G401 (cell line): Measurements from ENCODE around the gene NCBP2. TPM values are rescaled to one million over a fixed set of nuclear protein-coding genes. Genes with fewer than 3 reads are reported as not detected.

Experiments used
- DNase-seq: peaks from one replicate; pipeline ENCODE4 v3.0.0-alpha.2; 2015; ENCODE audit warnings: low spot score
- in situ Hi-C: cut with HindIII; loops from 2 replicates; pipeline ENCODE4 v1.10.0; 2016; ENCODE audit warnings: low sequenced_read_pairs, mixed read lengths
- total RNA-seq: library from RNA; depleted of rRNA; stranded (reverse); fragments of >200 nt; shearing (Covaris generic); gene quantifications from 2 replicates; pipeline ENCODE4 v1.2.3, GENCODE V29; 2014; rRNA removed

The NCBP2 gene
- total RNA-seq, 1 experiment from 2014 or later, result 33.1 TPM

GRCh38 chr3:196894557-196895295 lies 47.6 kb downstream of the NCBP2 start:
- in situ Hi-C loops, result no loop called here
- DNase-seq, result no peak

GRCh38 chr3:196889844-196890708 lies 52.3 kb downstream of the NCBP2 start:
- in situ Hi-C loops, result no loop called here

DNA sequence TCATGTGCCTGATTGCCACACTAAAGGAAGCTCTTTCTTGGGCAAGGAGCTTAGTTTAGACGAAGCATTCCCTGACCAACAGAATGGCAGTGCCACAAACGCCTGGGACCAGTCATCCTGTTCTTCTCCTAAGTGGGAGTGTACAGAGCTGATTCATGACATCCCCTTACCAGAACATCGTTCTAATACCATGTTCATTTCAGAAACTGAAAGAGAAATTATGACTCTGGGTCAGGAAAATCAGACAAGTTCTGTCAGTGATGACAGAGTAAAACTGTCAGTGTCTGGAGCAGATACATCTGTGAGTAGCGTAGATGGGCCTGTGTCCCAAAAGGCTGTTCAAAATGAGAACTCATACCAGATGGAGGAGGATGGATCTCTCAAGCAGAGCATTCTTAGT lies 56.2 kb downstream of the NCBP2 start:
- in situ Hi-C loops, result no loop called here
- DNase-seq, result no peak

More at GRCh38 chr3:196889844-196890708, 52.3 kb downstream of the NCBP2 start:
- peak; percentile 7 for DNase-seq

Other genes starting within 250 kb of the NCBP2 start
- gene CEP19, start 230.3 kb downstream of the NCBP2 start, total RNA-seq, result 4.4 and 8.7 TPM in 2 replicates
- gene PIGX, start 230.2 kb downstream of the NCBP2 start, total RNA-seq, result 21.7 and 22.0 TPM in 2 replicates
- 33.5 and 37.6 TPM in 2 replicates for gene PAK2, start 202.7 kb downstream of the NCBP2 start, total RNA-seq
- gene SENP5, start 74.6 kb downstream of the NCBP2 start, total RNA-seq, result 37.0 and 37.7 TPM in 2 replicates
- gene PIGZ, start 26.3 kb upstream of the NCBP2 start, total RNA-seq, result not detected in 2 replicates
- 19.3 and 19.7 TPM in 2 replicates for gene MELTF, start 87.3 kb upstream of the NCBP2 start, total RNA-seq